Fibroblast of skin of abdomen (primary cell): Measurements from ENCODE around the gene NTNG2.

Source experiments
- DNase-seq: peaks from one replicate; pipeline ENCODE4 v3.0.0-alpha.2; 2013

The NTNG2 gene

GRCh38 chr9:132171702-132172101, 9.8 kb downstream of the NTNG2 start:
- no peak for DNase-seq

DNA sequence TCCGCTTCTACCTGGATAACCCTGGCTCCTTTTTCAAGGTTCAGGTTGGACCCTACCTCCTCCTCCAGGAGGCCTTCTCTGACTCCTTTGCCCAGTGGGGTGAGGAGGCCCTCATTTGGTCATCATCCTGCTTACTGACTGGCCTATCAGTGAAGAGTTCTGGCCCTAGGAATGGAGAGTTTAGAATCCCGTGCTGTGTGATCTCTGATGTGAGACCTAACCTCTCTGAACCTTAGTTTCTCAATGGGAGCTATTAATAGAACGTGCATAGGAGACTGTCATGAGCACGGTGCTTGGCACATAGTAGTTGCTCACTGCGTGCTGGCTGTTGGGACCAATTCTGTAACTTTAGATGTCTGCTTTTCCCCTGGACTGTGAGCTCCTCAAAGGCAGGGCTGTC, 10.3 kb downstream of the NTNG2 start:
- DNase-seq: no peak

GRCh38 chr9:132175431-132175830, 13.6 kb downstream of the NTNG2 start:
- DNase-seq: no peak

DNA sequence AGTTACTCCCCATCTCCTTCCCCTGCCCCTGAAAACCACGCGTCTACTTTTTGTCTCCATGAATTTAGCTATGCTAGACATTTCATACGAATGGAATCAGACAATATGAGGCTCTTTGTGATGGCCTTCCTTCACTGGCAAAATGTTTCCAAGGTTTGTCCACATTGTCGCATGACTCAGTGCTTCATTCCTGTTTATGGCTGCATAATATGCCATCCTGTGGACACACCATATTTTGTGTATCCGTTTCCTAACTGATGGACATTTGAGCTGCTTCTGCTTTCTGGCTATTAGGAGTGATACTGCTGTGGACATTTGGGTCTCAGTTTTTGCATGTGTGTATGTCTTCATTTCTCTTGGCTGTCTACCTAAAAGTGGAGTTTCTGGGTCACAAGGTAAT, 14.5 kb downstream of the NTNG2 start:
- DNase-seq: no peak

- no peak for DNase-seq
Observed at GRCh38 chr9:132181796-132182313, 20.0 kb downstream of the NTNG2 start.

GRCh38 chr9:132182314-132183091, 20.6 kb downstream of the NTNG2 start:
- no peak for DNase-seq

DNA sequence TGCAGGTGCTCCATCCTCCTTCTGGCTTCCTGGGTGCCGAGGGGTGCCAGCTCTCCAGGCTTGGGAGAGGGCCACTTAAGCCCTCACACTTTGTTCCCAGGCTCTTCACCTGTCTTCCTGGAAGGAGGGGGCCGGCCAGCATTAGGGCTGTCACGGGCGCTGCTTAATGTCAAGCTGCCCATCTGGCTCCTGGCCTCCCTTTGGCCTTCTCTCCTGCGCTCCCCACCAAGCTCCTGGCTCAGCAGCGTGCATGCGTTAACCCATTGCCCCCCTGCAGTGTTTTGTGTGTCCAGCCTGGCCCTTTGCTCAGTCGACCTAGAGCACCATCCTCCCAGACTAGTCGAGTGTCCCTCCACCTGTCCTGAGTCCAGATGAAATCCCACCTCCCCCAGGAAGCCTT, 21.3 kb downstream of the NTNG2 start:
- DNase-seq: no peak

DNA sequence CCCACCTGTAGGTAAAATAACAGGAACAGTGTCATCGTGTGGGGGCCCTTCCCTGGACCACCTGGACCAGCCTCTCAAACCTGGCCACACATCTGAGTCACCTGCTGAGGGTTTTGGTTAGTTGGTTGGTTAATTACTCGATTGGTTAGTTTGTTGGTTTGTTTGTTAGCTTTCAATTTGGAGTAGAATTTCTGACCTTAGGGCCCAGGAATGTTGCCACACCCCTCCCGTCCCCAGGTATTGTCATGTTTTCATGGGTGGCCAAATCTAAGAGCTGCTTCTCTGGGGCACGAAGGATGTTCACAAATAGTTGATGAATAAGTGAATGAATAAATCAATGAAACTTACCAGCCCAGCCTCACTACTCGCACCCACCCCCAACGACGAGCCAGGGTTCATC, 21.9 kb downstream of the NTNG2 start:
- no peak for DNase-seq

- no peak for DNase-seq
Observed at GRCh38 chr9:132184124-132184523, 22.3 kb downstream of the NTNG2 start.

DNA sequence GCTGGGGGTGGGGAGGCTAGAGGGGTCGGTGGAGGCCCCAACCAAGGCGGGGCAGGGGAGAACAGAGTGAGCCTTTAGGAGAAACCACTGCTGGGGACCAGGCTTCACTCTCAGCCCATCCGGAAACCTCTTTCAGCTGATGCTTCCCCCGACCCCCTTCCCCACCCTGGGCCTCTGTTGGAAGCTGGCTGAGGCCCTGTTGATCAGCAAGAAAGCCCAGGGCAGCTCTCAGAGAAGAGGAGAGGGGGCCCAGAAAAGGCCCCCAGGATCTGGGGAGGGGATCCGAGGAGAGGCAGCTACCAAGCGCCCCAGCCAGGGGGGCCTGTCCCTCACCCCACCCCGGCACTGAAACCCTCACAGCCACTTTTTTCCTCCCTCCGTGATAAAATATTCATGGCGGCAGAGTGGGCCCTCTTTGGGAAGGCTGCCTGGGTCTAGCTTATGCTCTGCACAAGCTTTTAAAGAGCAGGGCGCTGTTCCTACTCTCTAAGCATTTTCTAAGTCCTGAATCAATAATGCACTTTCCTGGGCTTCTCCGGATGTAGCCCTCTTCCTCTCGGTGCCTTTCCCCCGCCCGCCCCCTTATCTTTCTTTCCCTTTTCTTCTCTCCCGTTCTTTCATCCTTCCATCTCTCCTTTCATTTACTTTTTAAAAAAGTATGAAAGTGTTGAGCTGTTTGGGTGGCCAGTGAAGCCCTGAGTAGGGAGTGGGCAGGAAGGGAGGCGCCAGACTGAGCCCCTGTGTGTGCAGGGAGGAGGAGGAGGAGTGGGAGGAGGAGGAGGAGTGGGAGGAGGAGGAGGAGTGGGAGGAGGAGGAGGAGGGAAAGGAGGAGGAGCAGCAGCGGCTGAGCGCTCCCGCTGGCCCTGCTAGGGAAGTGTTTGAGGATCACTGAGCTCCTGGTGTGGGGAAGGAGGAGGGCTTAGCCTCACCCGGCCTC, 23.5 kb downstream of the NTNG2 start:
- DNase-seq: peak; percentile 8

DNA sequence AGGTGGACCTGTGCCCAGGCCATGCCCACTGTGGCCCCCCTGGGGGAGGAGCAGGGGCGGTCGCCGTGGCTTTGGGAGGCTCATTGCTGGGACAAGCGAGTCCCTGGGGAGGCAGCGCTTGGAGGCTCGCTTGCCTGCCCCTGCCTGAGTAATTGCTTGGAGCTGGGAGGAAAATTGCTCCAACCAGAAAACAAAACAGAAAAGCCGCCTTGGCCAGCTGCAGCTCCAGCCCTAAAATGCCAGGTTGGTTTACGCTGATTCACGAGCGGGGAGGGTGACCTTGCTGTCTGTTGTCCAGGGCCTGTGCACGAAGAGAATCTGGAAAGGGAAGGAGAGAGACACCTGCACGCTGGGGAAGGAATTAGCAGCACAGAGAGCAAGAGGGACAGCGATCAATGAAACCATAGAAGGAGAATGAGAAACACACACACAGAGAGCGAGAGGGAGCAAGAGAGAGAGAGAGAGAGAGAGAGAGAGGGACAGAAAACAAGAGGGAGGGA, 25.3 kb downstream of the NTNG2 start:
- DNase-seq: no peak

- no peak for DNase-seq
Observed at GRCh38 chr9:132190966-132191365, 29.1 kb downstream of the NTNG2 start.

- DNase-seq: no peak
Observed at GRCh38 chr9:132192728-132193127, 30.9 kb downstream of the NTNG2 start.

- DNase-seq: no peak
Observed at GRCh38 chr9:132193227-132194124, 31.6 kb downstream of the NTNG2 start.

DNA sequence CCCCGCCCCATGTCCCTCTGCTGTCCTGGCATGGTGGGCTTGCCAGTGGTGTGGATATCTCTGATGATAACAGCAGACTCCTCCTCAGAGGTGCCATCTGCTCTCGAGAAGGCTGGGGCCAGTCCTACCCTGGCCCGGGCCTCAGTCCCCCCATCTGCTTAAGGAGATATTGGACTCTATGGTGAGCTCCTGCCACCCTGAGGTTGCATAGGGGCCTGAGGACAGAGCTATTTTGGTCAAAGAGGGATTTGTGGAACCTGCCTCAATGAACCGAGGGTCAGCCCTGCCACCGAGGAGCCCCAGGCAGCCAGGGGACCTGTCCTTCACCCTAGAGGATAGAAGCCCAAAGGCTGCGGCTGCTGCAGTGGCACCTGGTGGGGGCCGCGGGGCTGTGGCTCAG, 32.6 kb downstream of the NTNG2 start:
- DNase-seq: no peak

DNA sequence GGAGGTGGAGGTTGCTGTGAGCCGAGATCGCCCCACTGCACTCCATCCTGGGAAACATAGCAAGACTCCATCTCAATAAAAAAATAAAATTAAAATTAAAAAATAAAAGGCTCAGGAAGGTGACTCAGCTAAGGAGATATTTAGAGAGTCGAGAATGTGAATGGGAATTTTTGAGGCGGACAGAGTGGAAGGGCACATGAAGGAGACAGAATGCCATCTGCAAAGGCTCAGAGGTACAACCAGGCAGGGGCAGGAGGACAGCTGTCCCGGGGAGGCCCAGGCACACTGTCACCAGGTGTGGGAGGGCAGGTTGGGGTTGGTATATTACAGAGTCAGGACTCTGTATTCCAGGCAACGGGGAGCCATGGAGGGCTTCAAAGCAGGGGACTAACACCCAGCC, 35.5 kb downstream of the NTNG2 start:
- DNase-seq: no peak

DNA sequence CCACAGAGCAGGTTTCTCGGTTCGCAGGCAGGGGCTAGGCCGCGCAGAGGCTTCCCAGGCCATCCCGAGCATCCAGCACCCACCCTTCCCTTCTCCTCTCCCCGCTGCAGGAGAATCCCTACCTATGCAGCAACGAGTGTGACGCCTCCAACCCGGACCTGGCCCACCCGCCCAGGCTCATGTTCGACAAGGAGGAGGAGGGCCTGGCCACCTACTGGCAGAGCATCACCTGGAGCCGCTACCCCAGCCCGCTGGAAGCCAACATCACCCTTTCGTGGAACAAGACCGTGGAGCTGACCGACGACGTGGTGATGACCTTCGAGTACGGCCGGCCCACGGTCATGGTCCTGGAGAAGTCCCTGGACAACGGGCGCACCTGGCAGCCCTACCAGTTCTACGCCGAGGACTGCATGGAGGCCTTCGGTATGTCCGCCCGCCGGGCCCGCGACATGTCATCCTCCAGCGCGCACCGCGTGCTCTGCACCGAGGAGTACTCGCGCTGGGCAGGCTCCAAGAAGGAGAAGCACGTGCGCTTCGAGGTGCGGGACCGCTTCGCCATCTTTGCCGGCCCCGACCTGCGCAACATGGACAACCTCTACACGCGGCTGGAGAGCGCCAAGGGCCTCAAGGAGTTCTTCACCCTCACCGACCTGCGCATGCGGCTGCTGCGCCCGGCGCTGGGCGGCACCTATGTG, 36.1 kb downstream of the NTNG2 start:
- DNase-seq: no peak

DNA sequence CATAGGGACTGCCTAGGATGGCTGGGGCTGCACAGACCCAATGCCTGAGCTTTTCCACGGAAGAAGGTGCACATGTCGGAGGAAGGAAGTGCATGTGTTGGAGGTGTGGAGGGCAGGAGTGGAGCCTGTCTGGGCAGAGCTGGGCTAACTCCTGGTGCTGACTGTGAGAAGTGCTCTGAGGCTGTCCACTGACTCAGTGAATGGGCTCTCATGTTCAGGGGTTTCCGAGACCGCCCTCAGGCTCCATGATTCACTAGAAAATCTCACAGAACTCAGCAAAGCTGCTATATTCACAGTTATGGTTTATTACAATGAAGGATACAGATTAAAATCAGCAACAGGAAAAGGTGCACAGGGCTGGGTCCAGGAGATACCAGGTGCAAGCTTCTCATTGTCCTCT, 37.2 kb downstream of the NTNG2 start:
- no peak for DNase-seq

DNA sequence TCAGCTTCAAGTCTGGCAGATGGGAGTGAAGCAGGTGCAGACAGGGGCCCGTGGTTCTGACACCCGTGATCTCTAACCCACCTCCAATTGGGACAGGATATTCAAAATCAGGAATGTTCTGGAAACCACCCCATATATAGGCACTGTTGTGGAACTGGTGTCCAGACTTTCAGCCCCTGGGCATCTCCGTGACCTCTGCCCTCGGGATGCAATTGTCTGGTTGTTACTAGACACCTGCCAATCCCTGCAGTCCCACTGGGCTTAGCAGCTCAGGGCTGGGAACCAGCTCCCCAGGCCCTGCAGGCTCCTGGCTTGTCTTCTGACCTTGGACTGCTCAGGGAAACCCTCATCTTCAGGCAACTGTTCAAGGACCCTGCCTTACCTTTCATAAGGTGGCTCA, 38.8 kb downstream of the NTNG2 start:
- DNase-seq: no peak

DNA sequence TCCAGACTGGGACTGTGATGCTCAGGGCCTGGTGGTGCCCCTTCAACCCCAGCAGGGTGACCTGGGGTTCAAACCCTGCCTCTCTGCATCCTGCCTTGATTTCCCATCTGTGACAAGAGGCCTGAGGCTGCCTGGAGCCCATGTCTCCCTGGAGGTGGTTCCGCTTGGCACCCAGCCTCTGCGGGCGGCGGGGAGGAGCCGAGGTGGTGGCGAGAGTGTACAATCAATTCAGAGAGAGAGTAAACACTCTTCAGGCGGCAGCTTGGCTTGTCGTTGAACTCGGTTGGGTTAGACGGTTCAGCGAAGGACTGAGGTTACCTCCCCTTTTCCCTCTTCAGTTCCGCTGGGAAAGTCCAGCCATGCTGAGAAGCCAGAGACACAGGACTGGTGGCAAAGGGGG, 39.3 kb downstream of the NTNG2 start:
- DNase-seq: no peak
